ENCODE data around the gene NPM3.
A peak's percentile ranks its signal among the peaks of the same experiment; 100 is the strongest.

The NPM3 gene

GRCh38 chr10:101781984-101782810, 1.0 kb downstream of the NPM3 start:
- H3K4me1 Mint-ChIP-seq (ENCODE audit: low read depth): peaks cover 58% of the 10 kb centered on the region
- intact Hi-C loops (cut with micrococcal nuclease): loop anchor here (2.0 to 5.0 kb wide), 3 partner anchors 35 to 570 kb away; partner anchors contain the start of gene OGA

GRCh38 chr10:101781655-101781983, 1.6 kb downstream of the NPM3 start:
- no peak overlapping the region for H3K27ac Mint-ChIP-seq
- peaks cover 58% of the 10 kb centered on the region for H3K4me1 Mint-ChIP-seq (ENCODE audit: low read depth)
- H3K36me3 Mint-ChIP-seq (ENCODE audit: low read depth): peaks cover 35% of the 10 kb centered on the region

More at GRCh38 chr10:101781984-101782810, 1.0 kb downstream of the NPM3 start:
- peak overlapping the region; percentile 91 for H3K27ac Mint-ChIP-seq
- peaks cover 41% of the 10 kb centered on the region for H3K36me3 Mint-ChIP-seq (ENCODE audit: low read depth)
- peak overlapping the region; percentile 100 for H3K4me3 Mint-ChIP-seq
- H3K27me3 Mint-ChIP-seq: peaks cover 33% of the 10 kb centered on the region
- H3K9me3 Mint-ChIP-seq: no peaks in the 10 kb centered on the region

GRCh38 chr10:101780818-101781654, 2.2 kb downstream of the NPM3 start:
- H3K4me3 Mint-ChIP-seq: no peak overlapping the region
- peaks cover 41% of the 10 kb centered on the region for H3K27me3 Mint-ChIP-seq
- H3K4me1 Mint-ChIP-seq (ENCODE audit: low read depth): peaks cover 58% of the 10 kb centered on the region
- H3K9me3 Mint-ChIP-seq: no peaks in the 10 kb centered on the region
- H3K36me3 Mint-ChIP-seq (ENCODE audit: low read depth): peaks cover 30% of the 10 kb centered on the region
- intact Hi-C loops (cut with micrococcal nuclease): loop anchor here (2.0 to 5.0 kb wide), 3 partner anchors 36 to 569 kb away; partner anchors contain the start of gene OGA
- no peak overlapping the region for H3K27ac Mint-ChIP-seq

More at GRCh38 chr10:101781655-101781983, 1.6 kb downstream of the NPM3 start:
- Mint-ChIP-seq H3K4me3 (peak overlapping the region; percentile 14), H3K9me3 (no peaks in the 10 kb centered on the region), H3K27me3 (peaks cover 38% of the 10 kb centered on the region)
- intact Hi-C loops (cut with micrococcal nuclease): loop anchor here (2.0 to 5.0 kb wide), 3 partner anchors 36 to 569 kb away; partner anchors contain the start of gene OGA

DNA sequence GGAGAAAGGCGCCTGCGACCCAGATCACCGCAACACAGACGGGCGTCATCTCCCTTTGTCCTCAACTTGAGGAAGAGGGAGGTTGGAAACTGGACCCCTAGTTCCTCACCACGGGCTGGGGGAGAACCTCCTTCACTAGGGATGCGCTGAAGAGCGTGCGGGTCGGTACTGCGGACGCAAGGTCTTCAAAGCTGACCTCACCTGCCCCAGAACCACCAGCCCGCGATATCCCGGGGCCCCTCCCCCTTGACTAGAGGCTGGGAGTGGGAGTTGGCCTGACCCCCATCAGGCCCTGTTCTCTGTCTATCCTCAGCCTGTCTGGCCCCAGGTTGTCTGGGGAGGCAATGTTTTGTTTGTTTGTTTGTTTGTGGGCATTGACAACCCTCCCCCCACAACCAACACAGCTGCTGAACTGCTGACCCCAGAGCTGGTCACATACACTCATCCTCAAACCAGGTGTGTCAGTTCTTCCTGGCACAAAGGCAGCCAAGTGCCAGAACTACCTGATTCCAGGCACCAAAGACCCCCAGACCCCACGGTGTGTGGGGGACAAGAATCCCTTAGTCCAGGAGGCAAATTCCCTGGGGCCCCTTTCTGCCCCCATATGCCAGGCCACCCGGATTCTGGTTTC, 2.9 kb downstream of the NPM3 start:
- Mint-ChIP-seq H3K4me1 (ENCODE audit: low read depth) (peaks cover 58% of the 10 kb centered on the region), H3K36me3 (ENCODE audit: low read depth) (peaks cover 22% of the 10 kb centered on the region), H3K27me3 (peaks cover 44% of the 10 kb centered on the region), H3K9me3 (no peaks in the 10 kb centered on the region), H3K4me3 (peak overlapping the region; percentile 72), H3K27ac (no peak overlapping the region)
- intact Hi-C loops (cut with micrococcal nuclease): loop anchor here (2.0 to 5.0 kb wide), 3 partner anchors 37 to 568 kb away; partner anchors contain the start of gene OGA

DNA sequence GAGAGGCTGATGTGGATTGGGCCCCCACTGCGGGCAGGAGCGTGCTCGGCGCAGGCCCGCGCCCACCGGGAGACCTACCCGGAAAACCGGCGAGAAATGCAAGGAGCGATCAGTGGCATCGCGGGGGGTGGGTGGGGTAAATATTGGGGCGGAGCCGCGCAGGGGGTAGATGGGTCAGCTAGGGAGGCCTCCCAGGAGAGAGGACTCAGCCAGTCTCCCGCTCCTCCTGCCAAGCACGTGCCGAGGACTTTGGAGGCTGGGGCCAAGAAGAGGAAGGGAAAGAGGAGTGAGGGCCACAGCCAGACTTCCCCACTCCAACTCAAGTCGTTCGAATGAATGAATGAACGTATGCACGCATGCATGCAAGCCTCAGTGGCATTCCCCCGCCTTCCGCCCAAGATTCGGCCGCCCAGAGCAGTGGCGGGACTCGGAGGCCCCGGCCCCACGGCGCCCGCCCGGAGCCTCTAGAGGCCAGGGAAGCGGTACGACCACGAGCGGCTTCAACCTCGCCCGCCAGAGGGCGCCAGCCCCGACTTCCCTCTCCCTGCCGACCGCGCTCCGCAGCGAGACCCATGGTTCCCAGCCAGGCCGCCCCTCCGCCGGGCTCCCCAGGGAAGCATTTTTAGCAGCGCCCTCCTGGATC, 3.6 kb downstream of the NPM3 start:
- Mint-ChIP-seq H3K4me1 (ENCODE audit: low read depth) (peaks cover 55% of the 10 kb centered on the region), H3K36me3 (ENCODE audit: low read depth) (peaks cover 16% of the 10 kb centered on the region), H3K27ac (peak overlapping the region; percentile 1)

GRCh38 chr10:101778781-101779543, 4.3 kb downstream of the NPM3 start:
- intact Hi-C loops (cut with micrococcal nuclease): no loop called here
- Mint-ChIP-seq H3K4me1 (ENCODE audit: low read depth) (peaks cover 55% of the 10 kb centered on the region), H3K4me3 (peak overlapping the region; percentile 72), H3K36me3 (ENCODE audit: low read depth) (peaks cover 9% of the 10 kb centered on the region), H3K27me3 (peaks cover 58% of the 10 kb centered on the region), H3K27ac (peak overlapping the region; percentile 1), H3K9me3 (no peaks in the 10 kb centered on the region)

More for the DNA sequence above, 3.6 kb downstream of the NPM3 start:
- Mint-ChIP-seq H3K9me3 (no peaks in the 10 kb centered on the region), H3K4me3 (peak overlapping the region; percentile 72), H3K27me3 (peaks cover 51% of the 10 kb centered on the region)
- intact Hi-C loops (cut with micrococcal nuclease): loop anchor here (2.0 to 5.0 kb wide), 3 partner anchors 38 to 567 kb away; partner anchors contain the start of gene OGA

GRCh38 chr10:101778151-101778780, 5.0 kb downstream of the NPM3 start:
- Mint-ChIP-seq H3K27ac (no peak overlapping the region), H3K4me1 (ENCODE audit: low read depth) (peaks cover 50% of the 10 kb centered on the region), H3K27me3 (peaks cover 65% of the 10 kb centered on the region), H3K9me3 (no peaks in the 10 kb centered on the region), H3K36me3 (ENCODE audit: low read depth) (peaks cover 5% of the 10 kb centered on the region), H3K4me3 (no peak overlapping the region)
- intact Hi-C loops (cut with micrococcal nuclease): no loop called here

- Mint-ChIP-seq H3K27me3 (peaks cover 69% of the 10 kb centered on the region), H3K36me3 (ENCODE audit: low read depth) (no peaks in the 10 kb centered on the region), H3K9me3 (no peaks in the 10 kb centered on the region), H3K4me1 (ENCODE audit: low read depth) (peaks cover 44% of the 10 kb centered on the region), H3K4me3 (no peak overlapping the region), H3K27ac (no peak overlapping the region)
- intact Hi-C loops (cut with micrococcal nuclease): no loop called here
Measured at GRCh38 chr10:101777619-101778145, 5.6 kb downstream of the NPM3 start.

DNA sequence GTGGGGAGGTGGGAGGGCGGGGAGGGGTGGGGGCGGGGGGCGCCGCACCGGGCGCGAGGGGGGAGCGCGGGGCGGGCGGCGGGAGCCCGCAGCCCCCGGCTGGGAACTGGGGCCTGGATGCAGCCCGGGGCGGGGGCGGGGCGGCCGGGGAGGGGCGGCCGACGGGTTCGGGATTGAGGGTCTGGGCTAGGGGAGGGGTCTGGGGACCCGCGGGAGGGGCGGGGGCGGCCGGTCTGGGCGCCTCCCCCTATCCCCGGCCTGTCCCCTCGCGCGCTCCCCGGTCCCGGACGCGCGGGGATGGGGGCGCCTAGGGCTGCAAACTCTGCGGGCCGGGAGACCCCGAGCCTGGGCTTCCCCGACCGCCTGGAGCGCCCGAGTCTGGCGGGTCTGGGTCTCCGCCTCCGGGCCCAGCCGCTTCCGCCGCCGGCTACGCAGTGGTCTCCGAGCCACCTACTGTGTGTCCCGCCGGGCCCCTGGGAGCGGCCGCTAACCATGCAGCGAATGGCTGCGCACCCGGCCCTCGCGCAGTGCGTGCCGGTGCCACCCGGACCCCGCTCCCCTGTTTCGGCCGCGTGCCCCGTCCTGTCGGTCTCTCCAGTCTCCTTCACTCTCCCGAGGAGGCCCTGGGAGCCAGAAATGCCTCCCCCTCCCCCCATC, 7.0 kb downstream of the NPM3 start:
- intact Hi-C loops (cut with micrococcal nuclease): no loop called here
- peaks cover 83% of the 10 kb centered on the region for H3K27me3 Mint-ChIP-seq
- no peak overlapping the region for H3K4me3 Mint-ChIP-seq
- H3K27ac Mint-ChIP-seq: no peak overlapping the region
- H3K36me3 Mint-ChIP-seq (ENCODE audit: low read depth): no peaks in the 10 kb centered on the region
- H3K4me1 Mint-ChIP-seq (ENCODE audit: low read depth): peaks cover 31% of the 10 kb centered on the region
- no peaks in the 10 kb centered on the region for H3K9me3 Mint-ChIP-seq

DNA sequence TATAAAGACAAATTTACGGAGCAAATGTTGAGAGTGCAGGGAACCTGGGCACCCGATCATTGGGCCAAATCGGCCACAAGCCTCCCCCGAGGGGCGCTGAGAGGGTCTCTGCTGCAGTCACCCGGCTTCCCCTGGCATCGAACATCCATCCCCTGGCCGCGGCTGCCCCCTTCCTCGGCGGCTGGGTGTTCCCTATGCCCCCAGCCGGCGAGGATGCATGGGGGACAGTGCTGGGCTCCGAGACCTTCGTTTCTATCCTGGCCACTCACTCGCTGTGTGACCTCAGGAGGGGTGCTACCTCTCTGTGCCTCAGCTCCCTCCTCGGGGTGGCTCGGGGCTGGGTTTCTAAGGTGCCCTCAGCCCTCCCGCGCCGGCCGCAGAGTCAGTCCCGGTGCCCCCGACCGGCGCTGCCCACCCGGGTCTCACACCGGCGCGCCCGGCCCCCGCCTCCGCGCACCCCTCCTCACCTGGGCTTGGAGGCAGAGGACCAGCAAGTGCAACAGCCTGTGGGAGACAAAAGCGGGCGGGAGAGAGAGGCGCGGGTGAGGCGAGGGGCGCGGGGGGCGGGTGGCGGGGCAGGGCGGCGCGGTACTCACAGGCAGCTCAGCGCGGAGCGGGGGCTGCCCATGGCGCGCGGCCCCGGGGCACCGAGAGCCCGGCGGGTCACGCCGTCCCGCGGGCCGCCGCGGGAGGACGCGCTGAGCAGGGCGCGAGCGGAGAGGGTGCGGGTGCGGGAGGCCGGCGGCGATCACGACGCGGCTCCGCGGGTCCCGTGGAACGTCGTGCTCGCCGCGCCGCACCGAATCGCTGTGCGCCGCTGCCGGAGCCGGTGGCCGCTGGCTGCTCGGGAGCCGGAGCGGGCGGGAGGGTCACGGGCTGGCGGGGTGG, 7.7 kb downstream of the NPM3 start, which contains the start of gene FGF8:
Gene FGF8 (minus strand): TSS at position 842 of the 888 bp plus-strand sequence. CDS start 214 bp downstream, at position 628.
- H3K4me3 Mint-ChIP-seq: no peak within 1 kb of the TSS
- H3K27ac Mint-ChIP-seq: no peak within 1 kb of the TSS
- peaks cover 87% of the 10 kb centered on the region for H3K27me3 Mint-ChIP-seq
- peaks cover 30% of the 10 kb centered on the region for H3K4me1 Mint-ChIP-seq (ENCODE audit: low read depth)
- H3K36me3 Mint-ChIP-seq (ENCODE audit: low read depth): no peaks in the 10 kb centered on the region
- intact Hi-C loops (cut with micrococcal nuclease): no loop called here
- no peaks in the 10 kb centered on the region for H3K9me3 Mint-ChIP-seq
